ENCODE data around the gene NCAPG.
"Not testable (repeated sequence)": the region's sequence is repeated elsewhere in the genome, so short reads cannot be mapped to it uniquely, and the experiment has no call there.

The NCAPG gene

GRCh38 chr4:17812801-17813200 is 2.0 kb downstream of the NCAPG start:
- H3K27ac ChIP-seq, result no peak overlapping the region
- no peak for TF ChIP-seq ZFX (IDR thresholded peaks at IDR 0.05; ENCODE audit: borderline replicate concordance)

GRCh38 chr4:17814140-17814539 is 3.4 kb downstream of the NCAPG start:
- no peak for TF ChIP-seq CTCF (IDR thresholded peaks at IDR 0.05)
- no peak for TF ChIP-seq ZFX (IDR thresholded peaks at IDR 0.05; ENCODE audit: borderline replicate concordance)
- no peak overlapping the region for H3K27ac ChIP-seq

- peak overlapping the region; percentile 14; the same call in 1 of the 2 replicates for H3K27ac ChIP-seq
- no peak for TF ChIP-seq CTCF (IDR thresholded peaks at IDR 0.05)
- TF ChIP-seq ZFX (IDR thresholded peaks at IDR 0.05; ENCODE audit: borderline replicate concordance), result no peak
These were observed 5.4 kb downstream of the NCAPG start for GRCh38 chr4:17816142-17816541.

GRCh38 chr4:17817027-17817426 is 6.2 kb downstream of the NCAPG start:
- TF ChIP-seq CTCF (IDR thresholded peaks at IDR 0.05) (peak; percentile 70), ZFX (IDR thresholded peaks at IDR 0.05; ENCODE audit: borderline replicate concordance) (no peak)
- H3K27ac ChIP-seq, result 0 out of 2 replicates have a peak overlapping the region, but pooled peaks have one; percentile 14

- TF ChIP-seq ZFX (IDR thresholded peaks at IDR 0.05; ENCODE audit: borderline replicate concordance), result no peak
- no peak for TF ChIP-seq CTCF (IDR thresholded peaks at IDR 0.05)
These were observed 13.3 kb downstream of the NCAPG start for GRCh38 chr4:17823871-17824669.

GRCh38 chr4:17846266-17846665 is 35.5 kb downstream of the NCAPG start:
- no peak overlapping the region for H3K27ac ChIP-seq
- TF ChIP-seq ZFX (IDR thresholded peaks at IDR 0.05; ENCODE audit: borderline replicate concordance), result no peak
- TF ChIP-seq CTCF (IDR thresholded peaks at IDR 0.05), result no peak

More at GRCh38 chr4:17823871-17824669, 13.3 kb downstream of the NCAPG start:
- H3K27ac ChIP-seq, result no peak overlapping the region

- H3K27ac ChIP-seq, result not testable (repeated sequence)
These were observed 39.5 kb downstream of the NCAPG start for GRCh38 chr4:17850295-17850694.

GRCh38 chr4:17851959-17852358 is 41.2 kb downstream of the NCAPG start:
- TF ChIP-seq CTCF (IDR thresholded peaks at IDR 0.05), result no peak
- no peak for TF ChIP-seq ZFX (IDR thresholded peaks at IDR 0.05; ENCODE audit: borderline replicate concordance)
- no peak overlapping the region for H3K27ac ChIP-seq
